ENCODE data around the gene HCAR3.
"Not testable (repeated sequence)": the region's sequence is repeated elsewhere in the genome, so short reads cannot be mapped to it uniquely, and the experiment has no call there.

Gene HCAR3

DNA sequence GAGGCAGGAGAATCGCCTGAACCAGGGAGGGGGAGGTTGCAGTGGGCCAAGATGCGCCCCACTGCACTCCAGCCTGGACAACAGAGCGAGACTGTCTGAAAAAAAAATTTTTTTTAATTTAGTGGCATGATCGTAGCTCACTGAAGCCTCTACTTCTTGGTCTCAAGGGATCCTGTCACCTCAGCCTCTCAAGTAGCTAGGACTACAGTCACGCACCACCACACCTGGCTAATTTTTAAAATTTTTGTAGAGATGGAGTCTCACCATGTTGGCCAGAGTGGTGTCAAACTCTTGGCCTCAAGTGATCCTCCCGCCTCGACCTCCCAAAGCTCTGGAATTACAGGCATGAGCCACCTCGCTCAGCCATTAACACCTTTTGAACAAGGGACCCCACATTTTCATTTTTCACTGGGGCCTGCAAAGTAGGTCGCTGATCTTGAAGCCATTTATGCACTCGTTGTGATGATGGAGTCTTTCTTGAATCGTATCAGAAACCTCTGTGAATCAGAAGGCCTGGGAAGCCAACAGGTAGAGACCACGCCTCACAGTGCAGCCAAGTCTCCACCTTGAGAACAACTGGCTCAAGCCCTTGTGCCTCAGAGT is 8.1 kb upstream of the HCAR3 start:
- no peak overlapping the region for H3K4me3 ChIP-seq (ENCODE audit: low read depth, low read length)
- no peak for DNase-seq (ENCODE audit: low read depth)
- TF ChIP-seq MAX (IDR thresholded peaks at IDR 0.05; ENCODE audit: low read depth, low read length) (no peak), MYC (IDR thresholded peaks at IDR 0.05; ENCODE audit: low read depth, low read length) (no peak)

- TF ChIP-seq MAX (IDR thresholded peaks at IDR 0.05; ENCODE audit: low read depth, low read length) (no peak), CTCF (IDR thresholded peaks at IDR 0.05; ENCODE audit: low read depth, low read length) (no peak), POLR2A (IDR thresholded peaks at IDR 0.05; ENCODE audit: extremely low read depth, insufficient read length) (no peak), MYC (IDR thresholded peaks at IDR 0.05; ENCODE audit: low read depth, low read length) (no peak)
- H3K4me3 ChIP-seq (ENCODE audit: low read depth, low read length): no peak overlapping the region
- DNase-seq (ENCODE audit: low read depth): peak; percentile 25
Observed at GRCh38 chr12:122722387-122722786, 5.8 kb upstream of the HCAR3 start.

- no peak overlapping the region for H3K4me3 ChIP-seq (ENCODE audit: low read depth, low read length)
- TF ChIP-seq MAX (IDR thresholded peaks at IDR 0.05; ENCODE audit: low read depth, low read length): no peak
- TF ChIP-seq CTCF (IDR thresholded peaks at IDR 0.05; ENCODE audit: low read depth, low read length): no peak
- no peak for DNase-seq (ENCODE audit: low read depth)
Observed at GRCh38 chr12:122721057-122721545, 4.5 kb upstream of the HCAR3 start.

DNA sequence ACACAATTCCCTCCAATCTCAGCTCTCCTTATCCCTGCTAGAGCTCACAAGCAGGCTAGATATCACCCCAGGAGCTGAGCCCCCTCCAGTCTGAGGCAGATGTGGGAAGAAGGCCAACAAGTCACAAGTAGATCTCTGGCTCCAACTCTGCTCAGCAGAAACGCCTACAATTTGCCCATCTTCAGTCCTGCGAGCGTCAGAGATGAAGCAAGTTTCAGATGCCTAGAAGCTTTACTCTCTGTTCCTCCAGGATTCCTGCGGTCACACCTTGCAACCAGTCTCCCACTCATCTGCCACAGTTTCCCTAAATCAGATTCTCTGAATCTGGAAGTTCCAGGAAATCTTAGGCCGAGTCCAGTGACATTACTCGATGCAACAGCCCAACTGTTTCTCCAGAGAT is 1.4 kb downstream of the HCAR3 start:
- not testable (repeated sequence) for DNase-seq (ENCODE audit: low read depth); H3K4me3 ChIP-seq (ENCODE audit: low read depth, low read length)

DNA sequence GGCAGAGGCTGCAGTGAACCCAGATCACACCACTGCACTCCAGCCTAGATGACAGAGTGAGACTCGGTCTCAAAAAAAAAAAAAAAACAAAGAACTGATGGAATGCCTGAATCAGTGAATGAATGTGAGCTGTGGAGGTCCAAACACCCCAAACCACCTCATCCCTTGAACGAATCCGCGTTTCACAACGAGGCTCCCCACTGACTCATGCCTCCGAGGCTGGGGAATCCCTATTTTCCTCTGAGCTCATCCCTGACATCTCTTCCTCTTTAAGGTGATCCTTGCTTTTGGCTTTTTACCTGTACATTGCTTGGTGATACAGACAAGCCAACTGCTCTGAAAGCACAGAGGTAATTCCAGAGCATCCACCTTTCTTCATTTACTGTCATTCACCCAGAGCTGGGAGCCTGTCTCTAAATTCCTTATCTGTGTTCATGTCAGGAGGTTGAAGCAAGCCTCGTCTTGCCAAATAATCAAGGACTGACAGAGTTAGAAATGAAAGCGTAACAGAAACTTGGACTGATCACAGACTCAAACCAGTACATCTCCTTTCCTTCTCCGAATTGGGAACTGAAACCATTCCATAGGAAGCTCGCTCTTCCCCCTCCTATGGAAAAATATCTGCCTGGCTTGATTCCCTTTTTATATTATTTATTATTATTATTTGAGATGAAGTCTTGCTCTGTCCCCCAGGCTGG is 3.0 kb downstream of the HCAR3 start:
- DNase-seq (ENCODE audit: low read depth); H3K4me3 ChIP-seq (ENCODE audit: low read depth, low read length): not testable (repeated sequence)

DNA sequence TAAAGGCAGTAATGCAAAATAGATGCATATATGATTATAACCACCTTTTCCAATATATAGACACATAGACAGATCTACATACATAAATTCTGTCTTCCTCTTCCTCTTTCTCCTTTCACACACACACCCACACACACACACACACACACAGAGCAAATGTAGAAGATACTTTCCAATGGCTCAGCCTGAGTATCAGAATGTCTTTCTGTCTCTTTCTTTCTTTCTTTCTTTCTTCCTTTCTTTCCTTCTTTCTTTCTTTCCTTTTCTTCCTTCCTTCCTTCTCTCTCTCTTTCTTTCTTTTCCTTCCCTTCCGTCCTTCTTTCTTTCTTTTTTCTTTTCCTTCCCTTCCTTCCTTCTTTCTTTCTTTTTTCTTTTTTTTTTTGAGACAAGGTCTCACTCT is 5.3 kb downstream of the HCAR3 start:
- not testable (repeated sequence) for H3K4me3 ChIP-seq (ENCODE audit: low read depth, low read length)
- peak; percentile 47 for DNase-seq (ENCODE audit: low read depth)

- H3K4me3 ChIP-seq (ENCODE audit: low read depth, low read length); DNase-seq (ENCODE audit: low read depth): not testable (repeated sequence)
Observed at GRCh38 chr12:122710341-122710740, 6.3 kb downstream of the HCAR3 start.

DNA sequence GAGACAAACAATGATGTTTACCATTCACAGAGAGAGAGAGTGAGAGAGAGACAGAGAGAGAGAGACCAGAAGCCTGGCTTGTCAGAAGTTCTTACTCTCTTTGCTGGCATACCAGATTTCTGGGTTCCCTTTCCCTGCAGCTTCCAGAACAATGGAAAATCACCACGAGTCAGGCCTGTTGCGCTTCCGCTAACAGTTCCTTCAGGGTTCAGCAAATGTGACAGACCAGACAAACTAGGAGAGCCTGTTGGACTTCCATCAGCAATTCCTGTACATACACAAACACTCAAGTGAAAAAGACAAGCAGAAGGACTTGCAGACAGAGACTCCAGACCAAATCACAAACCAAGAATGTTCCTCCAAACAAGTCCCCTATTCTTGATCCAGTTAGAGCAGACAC is 7.3 kb downstream of the HCAR3 start:
- H3K4me3 ChIP-seq (ENCODE audit: low read depth, low read length); DNase-seq (ENCODE audit: low read depth): not testable (repeated sequence)

DNA sequence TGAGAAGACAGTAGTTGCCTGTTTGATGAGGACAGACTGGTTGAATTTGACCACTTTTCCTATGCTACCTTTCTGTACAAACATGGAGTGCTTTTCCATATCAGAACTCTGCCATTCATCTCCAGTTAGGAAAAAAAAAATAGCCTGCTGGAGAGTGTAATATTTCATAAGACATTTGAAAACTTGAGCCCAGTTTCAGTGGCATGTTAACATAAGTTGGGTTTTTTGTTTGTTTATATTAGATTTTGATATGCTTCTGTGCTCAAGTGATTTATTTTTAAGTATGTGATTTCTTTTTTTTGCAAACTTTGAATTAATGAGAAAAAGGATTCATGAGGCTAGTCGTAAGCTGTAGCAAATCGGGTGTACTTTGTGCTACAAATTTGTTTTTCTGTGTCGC is 12.8 kb downstream of the HCAR3 start:
- H3K4me3 ChIP-seq (ENCODE audit: low read depth, low read length); DNase-seq (ENCODE audit: low read depth): not testable (repeated sequence)

DNA sequence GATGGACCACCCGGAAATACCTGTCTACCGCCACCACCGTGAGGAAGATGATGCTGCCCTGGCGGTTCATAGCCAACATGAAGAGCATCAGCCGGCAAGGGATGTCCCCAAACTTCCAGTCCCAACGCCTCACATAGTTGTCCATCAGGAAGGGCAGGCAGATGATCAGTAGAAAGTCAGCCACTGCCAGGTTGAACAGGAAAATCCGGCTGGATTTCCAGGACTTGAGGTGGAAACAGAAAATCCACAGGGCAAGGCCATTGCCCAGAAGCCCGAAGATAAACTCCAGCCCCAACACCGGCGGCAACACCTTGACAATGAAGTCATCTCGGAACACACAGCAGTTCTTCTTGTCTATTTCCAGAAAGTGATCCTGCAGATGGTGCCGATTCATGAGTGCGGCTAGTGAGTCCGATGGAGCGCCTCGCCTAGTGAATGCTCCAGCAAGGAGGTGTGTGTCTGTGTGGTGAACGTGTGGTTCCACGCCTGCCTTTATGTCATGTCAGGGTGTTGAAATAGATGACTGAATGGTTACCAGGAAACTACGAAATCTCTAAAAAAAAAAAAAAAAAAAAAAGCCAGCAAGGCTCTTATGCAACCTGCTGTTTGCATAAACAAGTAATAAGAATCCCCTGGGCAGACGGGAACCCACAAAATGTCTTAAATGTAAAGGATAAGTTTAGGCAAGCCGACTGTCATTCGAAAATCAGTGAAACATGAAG is 13.6 kb downstream of the HCAR3 start, which contains the start of gene HCAR2:
TSS of gene HCAR2 (minus strand) at position 468 of the 722 bp plus-strand sequence. CDS start at position 394, 74 bp downstream.
- peak; percentile 75 for DNase-seq (ENCODE audit: low read depth)
- TF ChIP-seq MYC (IDR thresholded peaks at IDR 0.05; ENCODE audit: low read depth, low read length): peak; percentile 43; the same call in 1 of the 2 replicates
- not testable (repeated sequence) for H3K4me3 ChIP-seq (ENCODE audit: low read depth, low read length)

GRCh38 chr12:122701481-122701880 is 15.1 kb downstream of the HCAR3 start:
- not testable (repeated sequence) for DNase-seq (ENCODE audit: low read depth); H3K4me3 ChIP-seq (ENCODE audit: low read depth, low read length)

- DNase-seq (ENCODE audit: low read depth); H3K4me3 ChIP-seq (ENCODE audit: low read depth, low read length): not testable (repeated sequence)
Observed at GRCh38 chr12:122700038-122700710, 16.4 kb downstream of the HCAR3 start.

DNA sequence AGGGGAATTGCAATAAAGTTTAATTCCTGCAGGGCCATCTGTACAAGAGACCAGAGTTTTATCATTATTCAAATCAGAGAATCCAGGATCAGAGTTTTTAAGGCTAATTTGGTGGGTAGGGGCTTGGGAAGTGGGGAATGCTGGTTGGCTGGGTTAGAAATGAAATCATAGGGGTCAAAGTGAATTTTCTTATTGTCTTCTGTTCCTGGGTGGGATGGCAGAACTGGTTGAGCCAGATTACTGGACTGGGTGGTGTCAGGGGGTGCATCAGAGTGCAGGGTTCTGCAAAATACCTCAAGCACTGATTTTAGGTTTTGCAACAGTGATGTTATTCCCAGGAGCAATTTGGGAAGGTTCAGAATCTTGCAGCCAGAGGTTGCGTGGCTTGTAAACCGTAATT is 19.7 kb downstream of the HCAR3 start:
- not testable (repeated sequence) for H3K4me3 ChIP-seq (ENCODE audit: low read depth, low read length); DNase-seq (ENCODE audit: low read depth)
